HG03378 (cell line): ENCODE data around the gene RAB28.
A peak's percentile ranks its signal among the peaks of the same experiment; 100 is the strongest.

Experiments
- ATAC-seq: cut with Tn5 transposase; IDR thresholded peaks from one replicate; pipeline ENCODE4 v1.9.1; 2021; ENCODE audit warnings: mild to moderate bottlenecking, moderate library complexity; ENCODE audit not compliant: unreplicated experiment

The RAB28 gene

GRCh38 chr4:13511101-13511500 lies 27.0 kb upstream of the RAB28 start:
- ATAC-seq: no peak

- ATAC-seq: no peak
These were observed 25.3 kb upstream of the RAB28 start for GRCh38 chr4:13509442-13509841.

GRCh38 chr4:13504374-13504773 lies 20.2 kb upstream of the RAB28 start:
- ATAC-seq: no peak

- ATAC-seq: no peak
These were observed 14.3 kb upstream of the RAB28 start for GRCh38 chr4:13498469-13498868.

GRCh38 chr4:13496605-13497004 lies 12.5 kb upstream of the RAB28 start:
- ATAC-seq: no peak

GRCh38 chr4:13495753-13496152 lies 11.6 kb upstream of the RAB28 start:
- no peak for ATAC-seq

- ATAC-seq: no peak
These were observed 9.7 kb upstream of the RAB28 start for GRCh38 chr4:13493793-13494192.

GRCh38 chr4:13492747-13493146 lies 8.6 kb upstream of the RAB28 start:
- ATAC-seq: no peak

GRCh38 chr4:13484749-13485221 lies 645 bp upstream of the RAB28 start:
- ATAC-seq: peak; percentile 53

- peak; percentile 26 for ATAC-seq
These were observed 395 bp downstream of the RAB28 start for GRCh38 chr4:13483768-13484121.

GRCh38 chr4:13483136-13483767 lies 888 bp downstream of the RAB28 start:
- peak; percentile 1 for ATAC-seq

GRCh38 chr4:13481569-13481968 lies 2.6 kb downstream of the RAB28 start:
- ATAC-seq: no peak

GRCh38 chr4:13478707-13479106 lies 5.4 kb downstream of the RAB28 start:
- ATAC-seq: no peak

- no peak for ATAC-seq
These were observed 6.0 kb downstream of the RAB28 start for GRCh38 chr4:13478131-13478530.

GRCh38 chr4:13476915-13477314 lies 7.2 kb downstream of the RAB28 start:
- ATAC-seq: peak; percentile 75

- ATAC-seq: no peak
These were observed 8.0 kb downstream of the RAB28 start for GRCh38 chr4:13476152-13476551.

GRCh38 chr4:13471400-13471799 lies 12.7 kb downstream of the RAB28 start:
- no peak for ATAC-seq

GRCh38 chr4:13470379-13470778 lies 13.8 kb downstream of the RAB28 start:
- ATAC-seq: peak; percentile 66

GRCh38 chr4:13464973-13465372 lies 19.2 kb downstream of the RAB28 start:
- ATAC-seq: no peak

GRCh38 chr4:13464543-13464942 lies 19.6 kb downstream of the RAB28 start:
- no peak for ATAC-seq

GRCh38 chr4:13461191-13461905 lies 22.8 kb downstream of the RAB28 start:
- no peak for ATAC-seq

GRCh38 chr4:13455411-13455810 lies 28.7 kb downstream of the RAB28 start:
- ATAC-seq: no peak

GRCh38 chr4:13454786-13455185 lies 29.4 kb downstream of the RAB28 start:
- no peak for ATAC-seq
